Lung (tissue), 12 donors: Measurements from ENCODE around the gene HECTD4. TPM values are rescaled to one million over a fixed set of nuclear protein-coding genes. Genes with fewer than 3 reads are reported as not detected.

ENCODE experiments used
- ATAC-seq: fragments of 200-7000 bp; cut with Tn5 transposase; one replicate; pipeline ENCODE4 v1.9.1; 2020; ENCODE audit warnings: moderate number of reproducible peaks; ENCODE audit not compliant: insufficient read depth, low FRiP score
- DNase-seq, 3 donors: peaks; one replicate each; pipeline ENCODE4 v3.0.0-alpha.2; 2013 to 2017
- H3K27ac ChIP-seq, 2 donors: one replicate each; pipeline ENCODE4 v1.5.1; 2013; ENCODE audit warnings: mild to moderate bottlenecking in 2 of 2, moderate library complexity in 2 of 2, control low read depth in 1 of 2, inconsistent platforms in 1 of 2, low read depth in 1 of 2, low read length in 1 of 2
- H3K27me3 ChIP-seq, 3 donors: one replicate each; pipeline ENCODE4 v1.5.1; 2013; ENCODE audit warnings: low read length in 2 of 3; ENCODE audit not compliant: control insufficient read depth in 3 of 3, insufficient read depth in 3 of 3
- H3K36me3 ChIP-seq, 4 donors: one replicate each; pipeline ENCODE4 v1.5.1; 2013; ENCODE audit warnings: low read length in 4 of 4, mild to moderate bottlenecking in 1 of 4, moderate library complexity in 1 of 4; ENCODE audit not compliant: control insufficient read depth in 4 of 4, insufficient read depth in 4 of 4
- H3K4me1 ChIP-seq, 5 donors: one replicate each; pipeline ENCODE4 v1.5.1; 2013; ENCODE audit warnings: low read length in 5 of 5, mild to moderate bottlenecking in 2 of 5, moderate library complexity in 1 of 5; ENCODE audit not compliant: control insufficient read depth in 5 of 5, insufficient read depth in 5 of 5
- H3K4me3 ChIP-seq: one replicate; pipeline ENCODE4 v1.5.1; 2013; ENCODE audit warnings: mild to moderate bottlenecking, control low read depth, moderate library complexity
- H3K9ac ChIP-seq, 2 donors: one replicate each; pipeline ENCODE4 v1.5.1; 2013; ENCODE audit warnings: low read length in 2 of 2, control low read depth in 1 of 2; ENCODE audit not compliant: insufficient read depth in 1 of 2
- H3K9me3 ChIP-seq, 4 donors: one replicate each; pipeline ENCODE4 v1.5.1; 2013; ENCODE audit warnings: low read length in 3 of 4, mild to moderate bottlenecking in 1 of 4, moderate library complexity in 1 of 4; ENCODE audit not compliant: control insufficient read depth in 4 of 4, insufficient read depth in 3 of 4
- CTCF ChIP-seq: IDR thresholded peaks from 2 replicates; pipeline ENCODE4 v1.5.1; 2012; ENCODE audit warnings: mild to moderate bottlenecking; ENCODE audit errors: control extremely low read depth, extremely low read depth
- WGBS, 2 donors: extraction: QIAGEN DNeasy Blood & Tissue Kit; methylation state at CpG; one replicate each; pipeline ENCODE4 v1.1.7; 2013; 5-methylcytosine and 5-hydroxymethylcytosine counted together
- polyA plus RNA-seq, 2 donors: library from polyadenylated mRNA; stranded (reverse); fragments of 200-250 nt; gene quantifications; one replicate each; pipeline ENCODE4 v1.2.1, GENCODE V29; 2013
- total RNA-seq, 2 donors: library from RNA; depleted of rRNA in 1 of 2; stranded (reverse); fragments of >200 nt in 1 of 2; gene quantifications; one replicate each; pipeline ENCODE4 v1.2.1, GENCODE V29; 2014 to 2021
- donor health status: control.
- donor health status: control.
- donor health status: Bipolar disorder and iron deficiency.
- donor health status: healthy.
- donor health status: DM: yes; HTN: yes; CAD: no.

The HECTD4 gene
- total and polyA plus RNA-seq, 4 donors: 4.5 to 96.5 (median 35.7) TPM

- H3K4me3 ChIP-seq: no peak overlapping the region
- ATAC-seq (no peak), DNase-seq (no peak)
- no peaks in the 10 kb centered on the region for H3K9me3 ChIP-seq
- TF ChIP-seq CTCF: no peak
- H3K36me3 ChIP-seq: peaks cover 0 to 57% (median 45%) of the 10 kb centered on the region in 4 donors
- H3K27ac ChIP-seq: no peak overlapping the region
- no peak overlapping the region for H3K9ac ChIP-seq
- H3K27me3 ChIP-seq: no peaks in the 10 kb centered on the region
- WGBS, 2 donors: 91 to 93% methylated on average over 11 of the region's 11 CpGs
- H3K4me1 ChIP-seq: no peaks in the 10 kb centered on the region
Measured at GRCh38 chr12:112176321-112177010, 205.8 kb downstream of the HECTD4 start.

- TF ChIP-seq CTCF: no peak
- H3K27ac ChIP-seq: no peak overlapping the region
- H3K9ac ChIP-seq: no peak overlapping the region
- no peaks in the 10 kb centered on the region for H3K4me1 ChIP-seq
- no peak for DNase-seq
- WGBS, 2 donors: 94% methylated on average over 20 of the region's 20 CpGs
- no peaks in the 10 kb centered on the region for H3K27me3 ChIP-seq
- H3K9me3 ChIP-seq: no peaks in the 10 kb centered on the region
- ATAC-seq: no peak
- no peak overlapping the region for H3K4me3 ChIP-seq
- H3K36me3 ChIP-seq: peaks cover 0 to 64% (median 50%) of the 10 kb centered on the region in 4 donors
Measured at GRCh38 chr12:112175361-112176155, 206.7 kb downstream of the HECTD4 start.

DNA sequence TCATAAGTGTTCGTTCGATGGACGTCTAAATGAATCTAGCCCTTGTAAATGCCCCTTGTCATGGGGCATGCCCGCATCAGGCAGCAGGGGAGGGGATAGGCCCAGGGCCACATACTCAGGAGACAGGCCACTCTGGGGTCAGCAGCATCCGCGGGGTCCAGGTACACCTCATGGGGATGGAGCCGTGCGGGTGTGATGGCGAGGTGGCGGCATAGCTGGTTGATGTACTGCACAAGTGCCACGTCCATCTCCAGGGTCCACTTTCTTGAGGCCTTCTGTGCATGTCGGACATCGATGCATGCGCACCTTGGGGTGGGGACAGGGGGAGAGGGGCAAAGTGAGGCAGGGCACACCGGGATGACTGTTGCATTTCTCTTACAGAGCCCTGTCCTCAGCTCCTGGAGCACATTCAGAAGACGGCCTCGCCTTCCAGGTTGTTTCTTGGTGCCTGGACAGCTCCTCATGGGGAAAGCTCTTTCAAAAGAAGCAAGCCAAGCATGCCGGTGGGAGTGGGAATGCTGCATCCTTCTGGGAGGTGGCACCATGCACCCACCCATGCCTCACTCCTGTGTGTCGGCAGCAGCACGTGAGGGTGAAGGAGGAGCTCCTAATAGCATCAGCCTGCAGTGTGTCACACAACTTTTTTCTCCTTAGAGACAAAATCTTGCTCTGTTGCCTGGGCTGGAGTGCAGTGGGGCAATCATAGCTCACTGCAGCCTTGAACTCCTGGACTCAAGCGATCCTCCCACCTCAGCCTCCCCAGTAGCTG lies 209.5 kb downstream of the HECTD4 start:
- DNase-seq: no peak
- no peak overlapping the region for H3K27ac ChIP-seq
- H3K27me3 ChIP-seq: no peaks in the 10 kb centered on the region
- 95% methylated on average over 21 of the region's 21 CpGs for WGBS, 2 donors
- peaks cover 0 to 56% (median 40%) of the 10 kb centered on the region in 4 donors for H3K36me3 ChIP-seq
- no peaks in the 10 kb centered on the region for H3K4me1 ChIP-seq
- no peak for ATAC-seq
- no peak overlapping the region for H3K4me3 ChIP-seq
- TF ChIP-seq CTCF: no peak
- no peak overlapping the region for H3K9ac ChIP-seq
- no peaks in the 10 kb centered on the region for H3K9me3 ChIP-seq
